ENCODE measurements around the gene HOXA6.
A peak's percentile ranks its signal among the peaks of the same experiment; 100 is the strongest.

HOXA6 gene

DNA sequence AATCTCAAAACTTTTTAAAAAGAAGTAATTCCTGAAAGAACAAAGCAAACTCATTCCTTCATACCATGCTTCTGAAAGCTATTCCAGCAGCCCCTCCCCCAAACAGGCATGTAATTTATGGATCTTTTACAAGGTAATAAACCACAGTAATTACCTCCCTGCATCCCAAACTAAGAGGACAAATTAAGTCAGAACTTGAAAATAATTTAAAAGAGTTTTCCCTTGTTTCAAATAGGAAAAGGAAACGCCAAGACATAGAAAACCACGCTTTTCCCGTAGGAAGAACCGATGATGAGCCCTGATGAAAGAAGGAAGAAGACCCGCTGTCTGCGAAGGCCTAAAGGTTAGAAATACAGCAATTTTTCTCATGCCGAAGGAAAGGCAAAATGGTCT, 25.9 kb downstream of the HOXA6 start:
- FAIRE-seq, result no peak

DNA sequence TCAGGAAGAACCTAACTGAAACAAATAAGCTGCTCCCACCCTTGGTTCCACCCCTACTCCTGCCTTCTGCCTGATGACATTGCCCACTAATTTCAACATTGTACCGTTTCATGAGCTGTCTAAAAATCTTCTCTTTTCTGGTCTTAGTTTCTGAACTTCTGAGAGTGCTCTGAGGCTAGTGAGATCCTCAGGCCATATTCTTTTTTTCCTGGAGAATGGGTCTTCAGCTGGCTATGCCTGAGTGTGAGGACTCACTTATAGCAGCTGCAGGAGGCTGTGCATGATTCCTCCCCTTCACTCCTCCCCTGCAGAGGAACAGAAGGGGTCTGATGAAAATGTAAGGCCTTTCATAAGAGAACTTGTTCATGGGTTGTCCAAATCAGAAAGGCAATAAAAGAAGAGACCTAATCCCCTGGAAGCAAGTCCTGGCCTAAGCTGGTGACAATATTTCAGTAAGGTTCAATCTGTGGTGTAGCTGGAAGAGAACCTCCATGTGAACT, 28.1 kb downstream of the HOXA6 start:
- no peak for FAIRE-seq

DNA sequence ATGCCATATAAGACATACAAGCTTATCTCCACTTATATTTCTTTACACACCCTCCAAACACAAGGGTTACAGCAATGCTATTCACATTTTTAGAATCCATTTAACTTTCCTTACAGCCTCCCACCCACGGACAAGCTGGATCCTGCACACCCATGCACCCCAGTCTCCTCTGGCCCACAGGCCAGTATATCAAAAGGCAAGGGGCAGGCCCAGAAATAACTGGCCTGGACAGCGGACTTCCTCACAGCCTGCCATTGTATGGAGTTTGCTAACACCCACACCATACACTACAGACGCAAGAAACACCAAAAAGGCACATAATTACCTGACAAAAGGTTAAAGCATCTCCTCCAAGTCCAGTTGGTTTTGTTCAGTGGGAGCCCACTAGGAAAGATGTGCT, 29.0 kb downstream of the HOXA6 start:
- FAIRE-seq, result no peak

- FAIRE-seq, result no peak
Observed at GRCh38 chr7:27117887-27118491, 29.6 kb downstream of the HOXA6 start.

GRCh38 chr7:27116962-27117886, 30.4 kb downstream of the HOXA6 start:
- FAIRE-seq, result no peak

DNA sequence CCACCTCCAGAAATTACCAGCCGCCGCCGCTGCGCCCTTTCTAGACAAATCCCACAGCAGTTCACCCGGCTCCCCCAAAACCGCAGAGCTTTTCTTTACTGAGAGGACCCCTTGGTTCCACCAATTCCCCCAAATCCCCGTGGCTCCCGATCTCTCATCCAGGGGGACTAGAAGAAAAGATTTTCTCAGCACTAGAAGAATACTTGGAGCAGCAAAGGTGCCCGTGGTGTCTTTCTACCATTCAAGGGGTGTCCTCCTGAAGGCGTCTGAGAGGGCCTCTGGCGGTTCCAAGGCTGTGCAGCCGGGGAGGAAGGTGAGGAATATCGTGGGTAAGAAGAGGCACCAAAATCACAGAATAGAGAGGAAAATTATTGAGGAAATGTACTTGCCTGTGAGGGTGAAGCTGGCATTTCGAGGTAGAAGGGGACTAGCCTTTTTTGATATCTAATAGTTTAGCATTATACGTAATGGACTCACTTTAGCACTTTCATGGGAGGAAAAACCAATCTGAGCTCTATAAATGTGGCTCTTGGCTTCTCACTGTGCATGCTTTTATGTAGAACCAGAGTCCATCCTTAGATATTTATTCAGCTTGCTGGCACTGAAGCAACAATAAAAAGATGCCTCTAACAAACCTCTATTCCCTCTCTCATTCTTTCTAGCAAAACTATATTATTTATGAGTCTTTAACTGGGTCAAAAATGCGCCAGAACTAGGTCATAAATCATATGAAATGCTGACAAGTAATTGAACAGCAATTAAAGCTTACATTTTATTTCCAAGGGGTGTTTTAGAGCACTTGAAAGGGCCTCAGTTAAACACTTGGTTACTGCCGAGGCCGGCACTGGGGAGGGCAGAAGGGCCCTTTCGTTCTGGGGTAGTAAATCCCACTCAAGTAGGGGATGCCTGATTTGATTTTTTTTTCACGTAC, 31.3 kb downstream of the HOXA6 start:
- FAIRE-seq, result no peak

- peak; percentile 53 for FAIRE-seq
Observed at GRCh38 chr7:27115221-27116026, 32.1 kb downstream of the HOXA6 start.

- FAIRE-seq, result no peak
Observed at GRCh38 chr7:27114881-27115220, 32.7 kb downstream of the HOXA6 start.

GRCh38 chr7:27113991-27114769, 33.4 kb downstream of the HOXA6 start:
- FAIRE-seq, result no peak

DNA sequence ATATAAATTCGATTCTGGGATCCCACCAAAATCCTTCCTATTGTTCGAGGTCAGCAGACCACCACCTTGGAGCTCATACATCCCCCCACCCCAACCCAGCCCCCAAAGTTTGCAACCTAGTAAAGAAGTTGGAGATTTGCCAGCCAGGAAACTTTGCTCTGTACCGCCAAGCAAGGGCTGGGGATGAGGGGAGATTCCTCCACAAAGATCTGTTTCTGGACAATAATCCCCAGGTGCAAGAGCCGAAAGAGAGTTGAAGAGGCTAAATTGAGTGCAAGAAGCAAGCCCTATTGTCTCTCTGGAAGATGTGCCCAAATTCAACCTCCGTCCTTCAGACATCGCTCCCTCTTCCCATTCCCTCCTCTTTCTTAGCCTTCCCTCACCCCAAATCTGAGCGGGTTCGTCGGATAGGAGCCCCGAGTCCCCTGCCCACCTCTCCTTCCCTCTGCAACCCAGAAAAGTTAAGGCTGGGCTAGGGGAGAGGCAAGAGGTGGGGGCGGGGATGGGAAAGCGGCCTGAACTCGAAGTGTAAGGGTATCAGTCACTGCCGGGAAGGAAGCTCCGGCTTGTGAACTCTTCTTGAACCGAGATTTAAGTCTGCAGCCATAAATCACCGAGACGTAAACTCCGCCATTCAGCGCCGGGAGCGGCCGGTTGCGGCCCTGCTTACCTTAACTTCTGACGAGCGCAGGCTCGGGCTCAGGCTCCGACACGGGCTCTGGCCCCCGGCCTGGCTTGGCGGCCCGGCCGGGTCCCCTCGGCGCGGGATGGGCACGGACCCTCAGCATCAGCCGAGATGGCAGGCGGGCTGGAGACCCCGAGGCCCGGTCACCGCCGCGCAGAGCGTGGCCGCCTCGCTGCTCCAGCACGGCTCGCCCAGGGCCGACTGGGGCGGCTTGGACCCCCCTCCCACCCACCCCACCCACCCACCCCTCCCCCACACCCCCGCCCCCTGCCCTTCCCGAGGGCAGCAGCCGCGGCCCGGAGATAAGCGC, 34.3 kb downstream of the HOXA6 start:
- FAIRE-seq, result no peak

GRCh38 chr7:27112361-27112760, 35.2 kb downstream of the HOXA6 start:
- FAIRE-seq, result no peak

DNA sequence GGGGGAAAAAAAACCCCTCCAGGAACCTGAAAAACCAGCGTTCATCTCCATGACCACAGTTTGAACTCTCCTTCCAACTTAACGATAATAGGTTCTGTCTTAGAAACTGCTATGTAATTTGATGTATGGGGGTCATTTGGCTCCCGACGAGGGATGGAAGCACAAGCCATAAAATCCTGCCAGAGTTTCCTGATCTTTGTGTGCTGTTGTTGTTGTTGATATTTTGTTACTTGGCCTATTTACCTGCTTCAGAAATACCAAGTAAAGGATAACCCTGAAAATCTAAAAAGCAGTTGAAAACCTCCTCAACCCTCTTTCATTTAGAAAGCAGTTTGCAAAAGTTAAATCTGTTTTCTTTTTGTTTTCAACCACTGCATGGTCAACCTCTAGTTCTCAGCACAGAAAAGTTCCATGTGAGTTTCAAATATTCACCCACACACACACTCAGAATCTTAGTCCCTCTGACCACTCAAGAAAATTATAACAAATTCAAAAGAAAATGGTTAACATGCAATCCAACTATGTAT, 35.8 kb downstream of the HOXA6 start:
- no peak for FAIRE-seq

- no peak for FAIRE-seq
Observed at GRCh38 chr7:27111042-27111750, 36.4 kb downstream of the HOXA6 start.

- no peak for FAIRE-seq
Observed at GRCh38 chr7:27110186-27111031, 37.2 kb downstream of the HOXA6 start.

DNA sequence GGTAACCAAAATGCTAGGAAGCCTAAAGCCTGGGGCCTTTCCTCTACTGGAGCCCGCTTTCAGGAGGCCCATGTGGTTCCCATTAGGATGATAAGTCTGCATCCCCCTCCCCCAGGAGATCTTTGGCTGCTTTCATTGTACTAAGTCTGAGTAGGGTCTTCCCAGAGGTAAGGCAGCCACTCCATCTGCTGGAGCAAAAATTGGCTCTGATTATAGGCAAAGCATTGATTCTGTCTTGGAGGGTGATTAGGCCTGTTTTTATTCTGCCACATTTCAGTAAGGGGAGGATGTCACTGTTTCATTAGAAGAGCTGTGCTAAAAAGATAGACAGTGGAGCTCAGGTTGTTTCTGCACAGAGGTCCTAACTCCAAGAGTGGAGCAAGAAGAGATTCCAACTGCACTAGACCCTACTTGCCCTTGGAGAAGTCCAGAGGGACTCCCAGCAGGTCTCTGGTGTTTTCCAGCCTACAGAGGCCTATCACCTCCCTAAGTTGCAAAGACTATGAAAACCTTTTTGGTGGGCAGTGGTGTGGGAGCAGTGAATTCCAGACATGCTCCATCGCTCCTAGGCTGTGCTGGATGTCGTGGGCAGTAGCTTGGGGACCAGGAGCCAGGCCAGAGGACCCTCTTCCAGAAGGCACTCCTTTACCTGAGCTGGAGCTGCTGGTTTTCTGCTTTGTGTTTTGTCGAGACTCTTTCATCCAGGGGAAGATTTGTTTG, 37.9 kb downstream of the HOXA6 start:
- no peak for FAIRE-seq

DNA sequence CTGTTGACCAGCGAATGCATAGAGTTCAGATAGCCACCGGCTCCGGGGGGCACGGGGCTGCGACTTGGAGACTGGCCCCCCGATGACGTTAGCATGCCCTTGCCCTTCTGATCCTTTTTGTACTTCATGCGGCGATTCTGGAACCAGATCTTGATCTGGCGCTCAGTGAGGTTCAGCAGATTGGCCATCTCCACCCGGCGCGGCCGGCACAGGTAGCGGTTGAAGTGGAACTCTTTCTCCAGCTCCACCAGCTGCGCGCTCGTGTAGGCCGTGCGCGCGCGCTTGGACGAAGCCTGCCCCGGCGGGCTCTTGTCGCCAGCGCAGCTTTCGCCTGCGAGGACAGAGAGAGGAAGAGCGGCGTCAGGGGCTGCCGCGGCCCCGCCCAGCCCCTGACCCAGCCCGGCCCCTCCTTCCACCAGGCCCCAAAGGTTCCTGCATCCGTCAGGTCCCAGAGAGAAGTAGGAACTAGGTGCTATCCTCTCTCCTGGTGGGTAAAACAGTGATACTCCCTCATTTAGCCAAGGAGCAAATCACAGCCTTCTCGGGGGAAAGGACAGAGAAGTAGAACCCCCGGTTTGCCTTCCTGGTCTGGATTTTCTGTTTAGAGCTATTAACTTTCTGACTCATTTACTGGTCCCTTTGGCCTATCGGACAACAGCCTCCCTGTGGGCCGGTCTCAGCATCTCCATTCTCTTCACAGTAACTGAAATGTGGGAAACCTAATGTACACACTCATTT, 39.0 kb downstream of the HOXA6 start:
- no peak for FAIRE-seq
